ENCODE data around the gene CEP192. TPM values are rescaled to one million over a fixed set of nuclear protein-coding genes. Genes with fewer than 3 reads are reported as not detected.
A peak's percentile ranks its signal among the peaks of the same experiment; 100 is the strongest.

Gene CEP192
- total RNA-seq, 2 donors from 2014 or later, result 26.4 to 35.6 TPM

- peaks cover 21% of the 10 kb centered on the region for H3K9me3 Mint-ChIP-seq
- 31 to 42% methylated on average over 21 to 51 of the region's 51 CpGs for WGBS, 2 experiments (ENCODE audit: insufficient coverage in 1 of 2, insufficient read length in 1 of 2)
- no peak overlapping the region for H3K9ac ChIP-seq (ENCODE audit: extremely low read depth, low read length, poor library complexity, severe bottlenecking)
- H3K9me3 ChIP-seq (ENCODE audit: control insufficient read depth, low read length), result peaks cover 16% of the 10 kb centered on the region
- peak overlapping the region; percentile 56 for H3K4me3 ChIP-seq (ENCODE audit: low read length)
- peaks cover 4% of the 10 kb centered on the region for H3K36me3 ChIP-seq (ENCODE audit: control insufficient read depth, insufficient read depth, low read length)
- peaks cover 49% of the 10 kb centered on the region for H3K27me3 Mint-ChIP-seq (ENCODE audit: insufficient read depth)
- peak overlapping the region; percentile 36 for H3K27ac ChIP-seq (ENCODE audit: low read depth, low read length)
- H3K27me3 ChIP-seq (ENCODE audit: control insufficient read depth, insufficient read depth, low read length, poor library complexity, severe bottlenecking), result peaks cover 36% of the 10 kb centered on the region
- peak overlapping the region; percentile 60 for H3K4me3 Mint-ChIP-seq
- no peaks in the 10 kb centered on the region for H3K4me1 ChIP-seq (ENCODE audit: control insufficient read depth, insufficient read depth, low read length)
- peaks cover 13% of the 10 kb centered on the region for H3K36me3 Mint-ChIP-seq (ENCODE audit: low read depth)
- TF ChIP-seq, protein P1, sequence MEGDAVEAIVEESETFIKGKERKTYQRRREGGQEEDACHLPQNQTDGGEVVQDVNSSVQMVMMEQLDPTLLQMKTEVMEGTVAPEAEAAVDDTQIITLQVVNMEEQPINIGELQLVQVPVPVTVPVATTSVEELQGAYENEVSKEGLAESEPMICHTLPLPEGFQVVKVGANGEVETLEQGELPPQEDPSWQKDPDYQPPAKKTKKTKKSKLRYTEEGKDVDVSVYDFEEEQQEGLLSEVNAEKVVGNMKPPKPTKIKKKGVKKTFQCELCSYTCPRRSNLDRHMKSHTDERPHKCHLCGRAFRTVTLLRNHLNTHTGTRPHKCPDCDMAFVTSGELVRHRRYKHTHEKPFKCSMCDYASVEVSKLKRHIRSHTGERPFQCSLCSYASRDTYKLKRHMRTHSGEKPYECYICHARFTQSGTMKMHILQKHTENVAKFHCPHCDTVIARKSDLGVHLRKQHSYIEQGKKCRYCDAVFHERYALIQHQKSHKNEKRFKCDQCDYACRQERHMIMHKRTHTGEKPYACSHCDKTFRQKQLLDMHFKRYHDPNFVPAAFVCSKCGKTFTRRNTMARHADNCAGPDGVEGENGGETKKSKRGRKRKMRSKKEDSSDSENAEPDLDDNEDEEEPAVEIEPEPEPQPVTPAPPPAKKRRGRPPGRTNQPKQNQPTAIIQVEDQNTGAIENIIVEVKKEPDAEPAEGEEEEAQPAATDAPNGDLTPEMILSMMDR (conservative IDR thresholded peaks at IDR 0.05), result no peak
- H3K27ac Mint-ChIP-seq, result no peak overlapping the region
- DNase-seq, result peak; percentile 70
- peaks cover 3% of the 10 kb centered on the region for H3K4me1 Mint-ChIP-seq
These were observed 145.1 kb downstream of the CEP192 start for GRCh38 chr18:13136056-13136903.

- H3K4me3 Mint-ChIP-seq, result peak overlapping the region; percentile 60
- H3K36me3 Mint-ChIP-seq (ENCODE audit: low read depth), result peaks cover 9% of the 10 kb centered on the region
- Histone ChIP-seq H3K27ac (ENCODE audit: low read depth, low read length) (peak overlapping the region; percentile 36), H3K9me3 (ENCODE audit: control insufficient read depth, low read length) (peaks cover 16% of the 10 kb centered on the region), H3K4me3 (ENCODE audit: low read length) (peak overlapping the region; percentile 56), H3K36me3 (ENCODE audit: control insufficient read depth, insufficient read depth, low read length) (no peaks in the 10 kb centered on the region), H3K9ac (ENCODE audit: extremely low read depth, low read length, poor library complexity, severe bottlenecking) (no peak overlapping the region), H3K27me3 (ENCODE audit: control insufficient read depth, insufficient read depth, low read length, poor library complexity, severe bottlenecking) (peaks cover 36% of the 10 kb centered on the region), H3K4me1 (ENCODE audit: control insufficient read depth, insufficient read depth, low read length) (no peaks in the 10 kb centered on the region)
- peaks cover 3% of the 10 kb centered on the region for H3K4me1 Mint-ChIP-seq
- H3K27ac Mint-ChIP-seq, result no peak overlapping the region
- TF ChIP-seq, protein P1 (conservative IDR thresholded peaks at IDR 0.05), result no peak
- peaks cover 21% of the 10 kb centered on the region for H3K9me3 Mint-ChIP-seq
- 17 to 21% methylated on average over 37 to 74 of the region's 74 CpGs for WGBS, 2 experiments (ENCODE audit: insufficient coverage in 1 of 2, insufficient read length in 1 of 2)
- peaks cover 49% of the 10 kb centered on the region for H3K27me3 Mint-ChIP-seq (ENCODE audit: insufficient read depth)
- no peak for DNase-seq
These were observed 145.9 kb downstream of the CEP192 start for GRCh38 chr18:13136904-13137669.

DNA sequence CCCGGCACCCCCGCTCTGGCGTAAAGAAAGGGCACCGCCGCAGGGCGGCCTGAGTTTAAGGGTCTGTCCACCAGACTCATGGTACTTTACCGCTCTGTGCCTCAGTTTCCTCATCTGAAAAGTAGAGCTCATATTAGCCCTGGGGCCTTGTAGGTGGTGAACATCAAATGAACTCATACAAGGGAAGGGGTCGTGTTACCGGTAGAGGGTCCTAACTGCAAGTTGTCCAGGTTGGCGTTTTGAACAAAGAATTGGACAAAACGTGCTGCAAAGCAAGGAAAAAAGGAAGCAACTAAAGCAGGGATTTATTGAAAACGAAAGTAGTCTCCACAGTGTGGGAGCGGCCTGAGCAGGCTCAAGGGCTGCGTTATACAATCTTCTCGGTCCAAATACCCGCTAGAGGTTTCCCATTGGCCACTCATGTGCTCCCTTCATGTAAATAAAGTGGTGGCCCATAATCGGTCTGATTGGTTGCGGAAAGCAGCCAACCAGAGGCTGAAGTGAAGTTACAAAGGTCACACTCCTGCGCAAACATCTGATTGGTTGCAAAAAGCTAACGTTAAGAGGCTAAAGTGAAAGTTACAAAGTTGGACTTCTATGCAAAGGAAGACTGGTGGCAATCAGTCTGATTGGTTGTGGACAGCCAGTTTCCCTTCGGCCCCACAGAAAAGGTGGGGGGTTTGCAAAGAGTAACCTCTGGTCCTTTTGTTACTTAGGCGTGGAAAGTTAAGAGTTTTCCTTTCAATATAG, 146.7 kb downstream of the CEP192 start:
- peaks cover 49% of the 10 kb centered on the region for H3K27me3 Mint-ChIP-seq (ENCODE audit: insufficient read depth)
- Histone ChIP-seq H3K9me3 (ENCODE audit: control insufficient read depth, low read length) (peaks cover 12% of the 10 kb centered on the region), H3K27ac (ENCODE audit: low read depth, low read length) (no peak overlapping the region), H3K36me3 (ENCODE audit: control insufficient read depth, insufficient read depth, low read length) (no peaks in the 10 kb centered on the region), H3K4me1 (ENCODE audit: control insufficient read depth, insufficient read depth, low read length) (no peaks in the 10 kb centered on the region), H3K4me3 (ENCODE audit: low read length) (peak overlapping the region; percentile 56), H3K27me3 (ENCODE audit: control insufficient read depth, insufficient read depth, low read length, poor library complexity, severe bottlenecking) (peaks cover 36% of the 10 kb centered on the region), H3K9ac (ENCODE audit: extremely low read depth, low read length, poor library complexity, severe bottlenecking) (no peak overlapping the region)
- H3K9me3 Mint-ChIP-seq, result peaks cover 19% of the 10 kb centered on the region
- H3K4me1 Mint-ChIP-seq, result peaks cover 3% of the 10 kb centered on the region
- TF ChIP-seq, protein P1 (conservative IDR thresholded peaks at IDR 0.05), result no peak
- H3K27ac Mint-ChIP-seq, result no peak overlapping the region
- H3K4me3 Mint-ChIP-seq, result peak overlapping the region; percentile 60
- DNase-seq, result no peak
- 90 to 92% methylated on average over 14 to 22 of the region's 22 CpGs for WGBS, 2 experiments (ENCODE audit: insufficient coverage in 1 of 2, insufficient read length in 1 of 2)
- H3K36me3 Mint-ChIP-seq (ENCODE audit: low read depth), result peaks cover 8% of the 10 kb centered on the region

Data from endodermal cell (in vitro differentiated cells).